ENCODE results near the gene IL9.

IL9 gene

DNA sequence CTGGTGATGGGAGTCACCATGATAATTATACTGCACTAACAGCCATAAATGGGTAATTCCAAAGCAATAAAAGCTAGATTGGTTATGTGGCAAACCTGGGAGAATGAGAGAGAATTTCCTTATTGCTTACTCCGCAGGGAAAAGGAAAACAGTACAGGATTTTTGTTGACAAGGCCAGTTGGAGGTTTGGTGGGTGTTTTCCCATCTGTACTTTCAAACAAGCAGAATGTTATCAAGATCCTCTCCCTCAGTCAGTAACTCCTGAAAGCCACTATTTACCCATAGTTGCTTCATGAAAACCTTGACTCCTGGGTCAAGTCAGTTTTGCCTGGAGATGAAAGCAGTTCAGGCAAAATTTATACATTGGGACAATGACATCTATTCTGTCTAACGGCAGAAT, 26.4 kb downstream of the IL9 start:
- no peak for TF ChIP-seq GATA3 (IDR thresholded peaks at IDR 0.05; ENCODE audit: low read depth, low read length)
- TF ChIP-seq GATA2 (IDR thresholded peaks at IDR 0.05; ENCODE audit: low read depth, low read length) = no peak

GRCh38 chr5:135868681-135869080, 27.0 kb downstream of the IL9 start:
- TF ChIP-seq GATA2 (IDR thresholded peaks at IDR 0.05; ENCODE audit: low read depth, low read length) (no peak), GATA3 (IDR thresholded peaks at IDR 0.05; ENCODE audit: low read depth, low read length) (no peak)

- TF ChIP-seq GATA3 (IDR thresholded peaks at IDR 0.05; ENCODE audit: low read depth, low read length) = no peak
- no peak for TF ChIP-seq GATA2 (IDR thresholded peaks at IDR 0.05; ENCODE audit: low read depth, low read length)
Measured at GRCh38 chr5:135867599-135867998, 28.0 kb downstream of the IL9 start.

DNA sequence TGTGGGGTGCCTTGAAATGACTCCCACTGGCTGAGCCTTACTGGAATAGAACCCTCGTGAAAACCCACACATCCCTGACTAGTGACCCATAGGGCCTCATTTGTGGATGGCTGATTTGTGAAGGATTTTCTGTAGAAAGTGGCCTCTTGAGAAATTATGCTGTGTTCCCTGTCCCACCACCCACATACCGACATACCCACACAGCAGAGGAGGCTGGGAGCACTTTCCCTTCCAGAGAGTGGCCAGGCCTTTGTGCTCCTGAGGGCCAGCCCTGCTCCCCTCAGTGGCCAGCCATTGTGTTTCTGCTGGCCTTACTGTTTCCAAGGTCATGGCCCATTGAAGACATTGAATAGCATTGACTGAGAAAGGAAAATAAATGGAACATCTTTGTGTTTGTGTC, 29.6 kb downstream of the IL9 start:
- no peak for TF ChIP-seq GATA2 (IDR thresholded peaks at IDR 0.05; ENCODE audit: low read depth, low read length)
- TF ChIP-seq GATA3 (IDR thresholded peaks at IDR 0.05; ENCODE audit: low read depth, low read length) = no peak

DNA sequence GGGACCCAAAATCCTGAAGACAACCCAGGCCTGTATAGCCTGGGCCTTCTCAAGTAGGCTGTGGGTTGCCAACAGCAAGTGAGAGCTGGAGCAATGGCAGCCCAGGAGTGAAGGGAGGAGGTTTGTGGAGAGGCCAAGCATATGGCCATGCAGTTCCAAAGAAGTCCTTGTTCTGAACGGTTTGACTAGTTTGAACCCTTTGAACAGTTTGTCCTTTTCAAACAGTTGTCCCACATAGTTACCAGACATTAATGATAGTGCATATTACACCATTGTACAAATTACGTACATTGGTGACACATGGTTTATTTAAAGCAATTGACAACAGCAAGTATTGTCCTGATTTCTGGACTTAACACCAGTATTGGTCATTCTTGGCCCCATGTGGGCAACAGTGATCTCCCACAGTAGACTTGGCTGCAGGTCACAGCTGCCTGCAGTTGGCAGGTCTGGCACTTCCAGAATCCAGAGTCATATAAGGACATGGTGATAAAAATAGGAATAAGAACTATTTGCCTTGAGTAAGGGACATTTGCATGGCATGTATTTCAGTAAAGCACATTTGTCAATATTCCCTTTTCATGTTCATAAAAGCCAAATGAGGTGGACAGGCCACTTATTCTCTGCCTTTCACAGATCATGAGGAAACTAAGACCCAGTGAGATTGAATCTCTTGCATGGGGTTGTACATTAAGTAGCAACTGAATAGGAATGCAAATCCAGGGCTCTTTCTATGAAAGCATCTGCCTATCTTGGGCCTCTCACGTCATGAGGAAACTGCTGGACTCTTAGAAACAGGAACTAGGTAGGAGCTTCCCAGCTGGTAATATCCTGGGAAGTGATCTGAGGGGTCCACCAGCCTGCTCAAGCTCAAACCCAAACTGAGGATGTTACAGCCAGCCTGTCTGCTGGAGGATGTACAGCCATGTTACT, 30.9 kb downstream of the IL9 start:
- no peak for TF ChIP-seq GATA2 (IDR thresholded peaks at IDR 0.05; ENCODE audit: low read depth, low read length)
- TF ChIP-seq GATA3 (IDR thresholded peaks at IDR 0.05; ENCODE audit: low read depth, low read length) = no peak

DNA sequence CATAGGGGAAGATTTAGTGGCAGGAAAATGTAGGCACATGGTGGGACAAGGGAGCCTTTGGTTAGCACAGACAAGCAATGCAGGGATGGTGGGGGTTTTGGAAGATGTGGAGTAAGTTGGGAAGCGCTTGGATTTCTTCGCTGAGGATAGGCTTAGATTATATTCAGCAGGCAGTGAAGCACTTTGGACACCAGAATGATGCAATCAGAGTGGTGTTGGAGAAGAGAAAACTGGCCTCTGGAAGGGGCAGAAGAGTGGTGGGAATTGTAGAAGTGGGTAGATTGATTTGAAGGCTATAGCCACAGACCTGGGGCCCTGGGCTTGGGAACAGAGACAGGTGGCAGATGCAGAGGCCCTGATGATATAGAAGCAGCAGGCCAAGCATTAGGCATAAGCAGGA, 32.9 kb downstream of the IL9 start:
- no peak for TF ChIP-seq GATA2 (IDR thresholded peaks at IDR 0.05; ENCODE audit: low read depth, low read length)
- no peak for TF ChIP-seq GATA3 (IDR thresholded peaks at IDR 0.05; ENCODE audit: low read depth, low read length)

GRCh38 chr5:135862086-135862485, 33.6 kb downstream of the IL9 start:
- TF ChIP-seq GATA2 (IDR thresholded peaks at IDR 0.05; ENCODE audit: low read depth, low read length) (no peak), GATA3 (IDR thresholded peaks at IDR 0.05; ENCODE audit: low read depth, low read length) (no peak)

DNA sequence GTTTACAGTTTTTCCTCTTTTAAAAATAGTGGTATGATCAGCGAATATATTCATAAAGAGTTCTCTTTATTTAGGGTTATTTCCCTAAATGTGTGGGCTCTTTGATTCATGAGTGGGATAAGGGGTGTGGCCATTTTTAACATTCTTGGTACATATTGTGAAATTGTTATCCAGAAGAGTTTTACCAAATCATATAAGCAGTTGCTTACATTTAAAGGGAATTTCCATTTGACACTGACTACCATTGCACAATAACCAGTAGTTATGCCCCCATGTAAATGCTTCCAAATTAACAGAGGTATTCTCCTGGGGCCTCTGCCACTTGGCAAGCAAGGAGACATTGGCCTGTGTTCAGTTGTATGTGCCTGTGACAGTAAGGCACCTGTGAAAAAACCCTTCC, 34.0 kb downstream of the IL9 start:
- no peak for TF ChIP-seq GATA2 (IDR thresholded peaks at IDR 0.05; ENCODE audit: low read depth, low read length)
- TF ChIP-seq GATA3 (IDR thresholded peaks at IDR 0.05; ENCODE audit: low read depth, low read length) = no peak

- TF ChIP-seq GATA3 (IDR thresholded peaks at IDR 0.05; ENCODE audit: low read depth, low read length) (no peak), GATA2 (IDR thresholded peaks at IDR 0.05; ENCODE audit: low read depth, low read length) (no peak)
Measured at GRCh38 chr5:135859641-135860040, 36.0 kb downstream of the IL9 start.

DNA sequence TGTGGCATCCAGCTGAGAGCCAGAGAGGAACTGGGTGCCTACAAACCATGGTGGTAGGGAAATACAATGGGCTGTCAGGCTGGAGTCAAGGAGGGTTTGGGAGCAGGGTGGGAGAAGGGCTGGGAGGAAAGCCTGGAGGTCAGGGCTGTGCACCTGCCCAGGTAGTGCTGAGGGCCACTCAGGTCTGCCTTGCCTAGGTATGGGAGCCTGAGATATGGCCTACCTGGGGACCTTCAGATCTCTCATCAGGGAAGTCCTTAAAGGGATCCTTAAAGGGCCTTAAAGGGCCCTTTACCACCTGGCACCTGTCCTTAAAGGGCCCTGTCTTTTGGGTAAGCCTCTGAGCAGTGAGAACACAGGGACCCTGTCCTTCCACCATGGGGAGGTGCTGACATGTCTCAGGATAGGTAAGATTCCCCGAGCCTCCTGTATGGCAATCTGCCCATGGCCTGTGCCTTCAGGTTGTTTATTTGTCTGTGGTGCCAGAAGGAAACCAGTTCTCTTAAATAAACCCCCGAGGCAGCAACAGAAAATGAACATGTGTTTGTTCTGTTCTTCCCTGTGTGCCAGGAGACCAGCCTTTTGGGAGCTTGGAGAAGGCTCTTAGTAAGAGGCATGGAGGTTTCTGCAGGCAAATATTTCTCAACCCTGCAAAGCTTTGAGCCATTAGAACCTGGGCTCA, 37.9 kb downstream of the IL9 start:
- no peak for TF ChIP-seq GATA2 (IDR thresholded peaks at IDR 0.05; ENCODE audit: low read depth, low read length)
- TF ChIP-seq GATA3 (IDR thresholded peaks at IDR 0.05; ENCODE audit: low read depth, low read length) = no peak

GRCh38 chr5:135851915-135852845, 43.5 kb downstream of the IL9 start:
- TF ChIP-seq GATA2 (IDR thresholded peaks at IDR 0.05; ENCODE audit: low read depth, low read length) = no peak
- no peak for TF ChIP-seq GATA3 (IDR thresholded peaks at IDR 0.05; ENCODE audit: low read depth, low read length)

- TF ChIP-seq GATA2 (IDR thresholded peaks at IDR 0.05; ENCODE audit: low read depth, low read length) (no peak), GATA3 (IDR thresholded peaks at IDR 0.05; ENCODE audit: low read depth, low read length) (no peak)
Measured at GRCh38 chr5:135851186-135851914, 44.3 kb downstream of the IL9 start.

DNA sequence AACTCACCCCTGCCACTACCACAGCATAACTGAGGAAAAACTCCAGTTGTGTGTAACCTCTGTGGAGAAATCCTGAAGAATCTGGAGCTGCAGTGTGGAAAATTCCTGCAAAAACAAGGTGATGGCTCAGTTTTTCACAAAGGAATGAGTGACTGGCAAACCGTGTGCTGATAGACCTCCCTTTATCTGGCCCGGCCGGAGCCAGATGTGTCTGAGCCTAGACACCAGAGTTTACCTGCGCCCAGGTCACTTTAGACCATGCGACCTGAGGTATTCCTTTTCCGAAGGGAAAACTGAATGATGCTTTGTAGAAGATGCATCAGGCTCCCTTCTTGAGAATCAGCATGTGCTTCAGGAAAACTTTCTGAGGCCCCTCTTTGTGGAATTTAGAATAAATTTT, 45.0 kb downstream of the IL9 start:
- TF ChIP-seq GATA2 (IDR thresholded peaks at IDR 0.05; ENCODE audit: low read depth, low read length) = no peak
- TF ChIP-seq GATA3 (IDR thresholded peaks at IDR 0.05; ENCODE audit: low read depth, low read length) = no peak
